Mesodermal cell (in vitro differentiated cells): ENCODE measurements around the gene ANKRD11.
"Not testable (repeated sequence)": the region's sequence is repeated elsewhere in the genome, so short reads cannot be mapped to it uniquely, and the experiment has no call there.

ENCODE experiments used
- H3K27ac ChIP-seq: 2 replicates; pipeline ENCODE4 v1.7.0; 2013; ENCODE audit warnings: mild to moderate bottlenecking, low read depth, low read length, moderate library complexity; ENCODE audit not compliant: severe bottlenecking
- H3K36me3 ChIP-seq: 2 replicates; pipeline ENCODE4 v1.7.1; 2013; ENCODE audit warnings: mild to moderate bottlenecking, low read length, moderate library complexity; ENCODE audit not compliant: control insufficient read depth, insufficient read depth
- H3K4me1 ChIP-seq: one replicate; pipeline ENCODE4 v1.7.1; 2013; ENCODE audit warnings: mild to moderate bottlenecking, low read length; ENCODE audit not compliant: insufficient read depth, control insufficient read depth, poor library complexity, severe bottlenecking
- H3K4me3 ChIP-seq: 2 replicates; pipeline ENCODE4 v1.7.0; 2013; ENCODE audit warnings: low read length, control low read depth, mild to moderate bottlenecking; ENCODE audit not compliant: insufficient read depth, poor library complexity, severe bottlenecking; ENCODE audit errors: extremely low read depth
- H3K9me3 ChIP-seq: 2 replicates; pipeline ENCODE4 v1.7.1; 2013; ENCODE audit warnings: mild to moderate bottlenecking, low read length, moderate library complexity; ENCODE audit not compliant: control insufficient read depth
- WGBS, 2 experiments: methylation state at CpG; one replicate each; pipeline ENCODE4 v1.1.5; 2013; ENCODE audit warnings: missing lambda C conversion rate in 2 of 2; ENCODE audit not compliant: insufficient coverage in 2 of 2; 5-methylcytosine and 5-hydroxymethylcytosine counted together

ANKRD11 gene

GRCh38 chr16:89383095-89384003 is 107.0 kb downstream of the ANKRD11 start:
- 79 to 81% methylated on average over 21 to 28 of the region's 29 CpGs for WGBS, 2 experiments
- Histone ChIP-seq H3K27ac (peak overlapping the region; percentile 79), H3K9me3 (no peaks in the 10 kb centered on the region), H3K4me1 (peaks cover 18% of the 10 kb centered on the region), H3K36me3 (peaks cover 13% of the 10 kb centered on the region), H3K4me3 (no peak overlapping the region)

DNA sequence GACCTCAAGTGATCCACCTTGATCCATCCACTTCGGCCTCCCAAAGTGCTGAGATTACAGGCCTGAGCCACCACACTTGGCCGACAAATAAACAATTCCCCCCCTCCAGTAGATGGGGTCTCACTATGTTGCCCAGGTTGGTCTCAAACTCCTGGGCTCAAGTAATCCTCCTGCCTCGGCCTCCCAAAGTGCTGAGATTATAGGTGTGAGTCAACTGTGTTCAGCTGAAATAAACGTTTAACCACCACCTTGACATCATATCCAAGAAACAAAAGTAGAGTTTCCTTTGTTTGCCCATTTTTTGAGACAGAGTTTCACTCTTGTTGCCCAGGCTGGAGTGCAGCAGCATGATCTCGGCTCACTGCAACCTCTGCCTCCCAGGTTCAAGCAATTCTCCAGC is 107.8 kb downstream of the ANKRD11 start:
- Histone ChIP-seq H3K4me1 (peaks cover 18% of the 10 kb centered on the region), H3K36me3 (peaks cover 13% of the 10 kb centered on the region), H3K27ac (peak overlapping the region; percentile 79)
- WGBS, 2 experiments = 97 to 100% methylated on average over 3 to 4 of the region's 5 CpGs
- not testable (repeated sequence) for H3K4me3 ChIP-seq, H3K9me3 ChIP-seq

- peaks cover 20% of the 10 kb centered on the region for H3K36me3 ChIP-seq
- 94 to 97% methylated on average over 9 of the region's 14 CpGs for WGBS, 2 experiments
- peaks cover 21% of the 10 kb centered on the region for H3K4me1 ChIP-seq
- H3K4me3 ChIP-seq = no peak overlapping the region
- H3K27ac ChIP-seq = no peak overlapping the region
- no peaks in the 10 kb centered on the region for H3K9me3 ChIP-seq
These were observed 108.6 kb downstream of the ANKRD11 start for GRCh38 chr16:89381788-89382187.

GRCh38 chr16:89380681-89381080 is 109.7 kb downstream of the ANKRD11 start:
- H3K4me1 ChIP-seq = peaks cover 26% of the 10 kb centered on the region
- H3K36me3 ChIP-seq = peaks cover 16% of the 10 kb centered on the region
- H3K4me3 ChIP-seq = no peak overlapping the region
- no peak overlapping the region for H3K27ac ChIP-seq
- 92 to 95% methylated on average over 12 to 15 of the region's 15 CpGs for WGBS, 2 experiments
- peaks cover 6% of the 10 kb centered on the region for H3K9me3 ChIP-seq

DNA sequence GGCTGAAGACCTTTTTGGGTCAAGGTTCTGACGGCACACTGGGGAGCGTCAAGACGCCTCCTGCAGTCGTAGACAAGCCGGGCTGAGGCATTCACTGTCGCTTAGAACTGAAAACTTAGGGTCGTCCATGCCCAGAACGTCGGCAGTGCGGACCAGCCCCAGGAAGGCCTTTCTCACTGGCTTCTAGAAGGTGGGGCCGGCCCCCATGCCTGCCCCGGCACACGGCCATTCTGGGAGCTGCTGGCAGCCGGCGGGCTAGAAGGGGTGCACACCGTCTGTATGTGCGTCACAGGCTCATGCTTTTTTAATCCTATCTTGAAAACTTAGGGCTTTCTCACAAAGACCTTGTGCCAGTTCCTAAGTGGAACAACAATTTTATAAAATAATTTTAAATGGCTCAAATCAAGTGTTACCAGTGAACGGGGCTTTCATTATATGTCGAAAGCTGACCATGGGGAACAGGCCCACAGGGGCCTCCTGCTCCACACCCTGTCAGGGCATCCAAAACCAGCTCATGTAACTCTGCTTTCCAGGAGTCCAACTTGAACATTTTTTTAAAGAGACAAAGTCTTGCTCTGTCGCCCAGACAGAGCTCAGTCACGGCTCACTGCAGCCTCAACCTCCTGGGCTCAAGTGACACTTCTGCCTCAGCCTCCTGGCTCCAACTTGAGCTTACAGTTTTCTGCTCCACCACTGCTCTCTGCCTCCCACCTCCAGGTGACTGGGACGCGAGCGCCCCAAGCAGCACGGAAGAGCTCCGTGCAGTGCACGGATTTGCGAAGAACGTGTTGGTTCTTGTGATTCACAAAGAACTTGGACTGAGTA is 111.2 kb downstream of the ANKRD11 start:
- H3K4me3 ChIP-seq = no peak overlapping the region
- peaks cover 6% of the 10 kb centered on the region for H3K9me3 ChIP-seq

GRCh38 chr16:89377453-89377848 is 112.9 kb downstream of the ANKRD11 start:
- H3K4me1 ChIP-seq = peaks cover 26% of the 10 kb centered on the region
- peaks cover 26% of the 10 kb centered on the region for H3K36me3 ChIP-seq
- H3K9me3 ChIP-seq = peaks cover 6% of the 10 kb centered on the region
- WGBS, 2 experiments = 96 to 97% methylated on average over 4 of the region's 8 CpGs
- H3K27ac ChIP-seq = no peak overlapping the region
- no peak overlapping the region for H3K4me3 ChIP-seq

More for the DNA sequence above, 111.2 kb downstream of the ANKRD11 start:
- Histone ChIP-seq H3K4me1 (peaks cover 25% of the 10 kb centered on the region), H3K27ac (no peak overlapping the region), H3K36me3 (peaks cover 16% of the 10 kb centered on the region)
- WGBS, 2 experiments = 94 to 96% methylated on average over 19 to 29 of the region's 29 CpGs

- H3K9me3 ChIP-seq = peaks cover 6% of the 10 kb centered on the region
- H3K4me3 ChIP-seq = no peak overlapping the region
- WGBS, 2 experiments = 86 to 96% methylated on average over 6 to 7 of the region's 8 CpGs
- H3K4me1 ChIP-seq = peaks cover 26% of the 10 kb centered on the region
- H3K36me3 ChIP-seq = peaks cover 32% of the 10 kb centered on the region
- H3K27ac ChIP-seq = no peak overlapping the region
These were observed 113.4 kb downstream of the ANKRD11 start for GRCh38 chr16:89376812-89377452.

- Histone ChIP-seq H3K4me1 (peaks cover 28% of the 10 kb centered on the region), H3K9me3 (peaks cover 6% of the 10 kb centered on the region), H3K27ac (no peak overlapping the region), H3K4me3 (no peak overlapping the region), H3K36me3 (peaks cover 40% of the 10 kb centered on the region)
- 97 to 100% methylated on average over 7 to 9 of the region's 10 CpGs for WGBS, 2 experiments
These were observed 114.7 kb downstream of the ANKRD11 start for GRCh38 chr16:89375686-89376085.

DNA sequence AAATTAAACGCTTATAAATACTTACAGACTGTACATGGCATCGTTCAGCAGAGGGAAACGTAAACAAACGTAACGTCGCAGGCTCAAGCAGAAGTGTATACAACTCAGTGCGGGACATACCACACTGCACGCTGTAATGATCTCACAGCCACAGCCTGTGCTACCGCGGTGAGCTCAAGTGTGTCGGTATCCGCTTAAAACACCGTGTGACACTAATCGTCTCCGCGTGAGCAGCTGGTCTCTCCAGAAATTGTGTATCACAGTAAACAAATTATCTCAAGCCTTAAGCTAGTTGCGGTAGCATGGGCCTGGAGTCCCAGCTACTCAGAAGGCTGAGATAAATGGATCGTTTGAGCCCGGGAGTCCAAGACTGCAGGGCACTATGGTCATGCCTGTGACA is 115.3 kb downstream of the ANKRD11 start:
- Histone ChIP-seq H3K36me3 (peaks cover 43% of the 10 kb centered on the region), H3K4me3 (no peak overlapping the region), H3K27ac (peak overlapping the region; percentile 5), H3K4me1 (peaks cover 35% of the 10 kb centered on the region), H3K9me3 (peaks cover 6% of the 10 kb centered on the region)
- WGBS, 2 experiments = 96 to 98% methylated on average over 17 to 19 of the region's 19 CpGs

DNA sequence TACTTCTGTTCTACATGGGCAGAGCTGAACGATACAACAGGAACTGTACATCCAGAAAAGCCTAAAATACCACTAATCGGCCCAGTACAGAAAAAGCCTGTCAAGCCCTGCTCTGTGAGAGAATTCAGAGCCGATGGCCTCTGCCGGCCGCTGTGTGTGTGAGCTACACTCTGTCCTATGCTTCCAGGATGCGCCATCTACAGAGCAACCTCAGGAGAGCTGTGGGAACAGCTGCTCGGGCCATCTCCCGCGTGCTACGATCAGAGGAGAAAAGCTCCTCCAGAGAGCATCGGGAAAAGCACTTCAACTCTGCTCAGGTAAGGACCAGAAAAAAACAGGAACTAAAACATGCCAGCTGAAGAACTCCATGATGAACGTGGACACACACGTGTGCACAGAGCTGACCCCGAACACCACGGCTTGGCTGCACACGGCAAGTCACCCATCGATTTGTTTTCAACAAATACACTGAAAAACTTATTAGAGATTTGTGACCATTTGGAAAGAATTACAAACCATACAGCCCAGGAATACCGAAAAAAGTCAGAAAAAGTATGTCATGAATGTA is 115.9 kb downstream of the ANKRD11 start:
- peaks cover 45% of the 10 kb centered on the region for H3K36me3 ChIP-seq
- peaks cover 40% of the 10 kb centered on the region for H3K4me1 ChIP-seq
- 81 to 84% methylated on average over 15 of the region's 18 CpGs for WGBS, 2 experiments
- H3K27ac ChIP-seq = no peak overlapping the region
- H3K4me3 ChIP-seq = no peak overlapping the region
- H3K9me3 ChIP-seq = peaks cover 6% of the 10 kb centered on the region
